ENCODE measurements around the gene EXOC4.

Gene EXOC4

DNA sequence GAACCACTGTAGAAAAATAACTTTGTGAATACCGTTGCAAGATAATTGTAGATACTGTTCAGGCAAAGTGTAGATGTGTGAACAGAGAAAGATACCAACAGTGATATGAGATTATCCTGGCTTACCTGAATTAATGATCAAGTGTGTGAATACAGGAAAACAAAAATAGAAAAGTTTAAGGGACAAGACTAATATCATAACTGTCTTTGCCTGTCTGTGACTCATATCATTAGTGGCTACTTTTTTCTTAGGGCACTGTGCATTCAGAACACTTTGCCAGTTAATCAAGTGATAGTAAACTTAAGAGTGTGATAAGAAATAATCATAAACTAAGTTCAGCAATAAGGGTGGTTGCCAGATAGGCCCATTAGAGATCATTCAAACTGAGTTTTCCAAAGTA, 551.2 kb downstream of the EXOC4 start:
- TF ChIP-seq, protein P1, sequence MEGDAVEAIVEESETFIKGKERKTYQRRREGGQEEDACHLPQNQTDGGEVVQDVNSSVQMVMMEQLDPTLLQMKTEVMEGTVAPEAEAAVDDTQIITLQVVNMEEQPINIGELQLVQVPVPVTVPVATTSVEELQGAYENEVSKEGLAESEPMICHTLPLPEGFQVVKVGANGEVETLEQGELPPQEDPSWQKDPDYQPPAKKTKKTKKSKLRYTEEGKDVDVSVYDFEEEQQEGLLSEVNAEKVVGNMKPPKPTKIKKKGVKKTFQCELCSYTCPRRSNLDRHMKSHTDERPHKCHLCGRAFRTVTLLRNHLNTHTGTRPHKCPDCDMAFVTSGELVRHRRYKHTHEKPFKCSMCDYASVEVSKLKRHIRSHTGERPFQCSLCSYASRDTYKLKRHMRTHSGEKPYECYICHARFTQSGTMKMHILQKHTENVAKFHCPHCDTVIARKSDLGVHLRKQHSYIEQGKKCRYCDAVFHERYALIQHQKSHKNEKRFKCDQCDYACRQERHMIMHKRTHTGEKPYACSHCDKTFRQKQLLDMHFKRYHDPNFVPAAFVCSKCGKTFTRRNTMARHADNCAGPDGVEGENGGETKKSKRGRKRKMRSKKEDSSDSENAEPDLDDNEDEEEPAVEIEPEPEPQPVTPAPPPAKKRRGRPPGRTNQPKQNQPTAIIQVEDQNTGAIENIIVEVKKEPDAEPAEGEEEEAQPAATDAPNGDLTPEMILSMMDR (conservative IDR thresholded peaks at IDR 0.05): no peak
- no peak overlapping the region for H3K27ac ChIP-seq

DNA sequence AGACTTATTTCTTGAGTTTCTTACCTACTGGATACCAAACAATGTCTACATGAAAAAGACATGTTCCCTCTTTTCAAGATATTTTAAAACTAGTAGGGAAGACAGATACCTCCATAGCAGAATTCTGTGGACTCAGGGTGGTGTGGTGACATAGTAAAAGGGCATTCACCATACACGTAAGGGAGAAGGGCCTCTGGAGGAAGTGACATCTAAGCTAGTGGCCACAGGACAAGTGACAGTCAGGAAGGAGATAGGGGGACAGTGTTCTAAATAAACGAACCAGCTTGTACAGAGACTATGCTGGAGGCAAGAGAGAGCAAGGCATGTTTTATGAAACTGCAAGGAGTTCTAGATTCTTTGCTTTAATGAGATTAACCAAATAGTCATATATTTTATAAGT, 552.5 kb downstream of the EXOC4 start:
- no peak overlapping the region for H3K27ac ChIP-seq
- TF ChIP-seq, protein P1 (conservative IDR thresholded peaks at IDR 0.05): no peak

DNA sequence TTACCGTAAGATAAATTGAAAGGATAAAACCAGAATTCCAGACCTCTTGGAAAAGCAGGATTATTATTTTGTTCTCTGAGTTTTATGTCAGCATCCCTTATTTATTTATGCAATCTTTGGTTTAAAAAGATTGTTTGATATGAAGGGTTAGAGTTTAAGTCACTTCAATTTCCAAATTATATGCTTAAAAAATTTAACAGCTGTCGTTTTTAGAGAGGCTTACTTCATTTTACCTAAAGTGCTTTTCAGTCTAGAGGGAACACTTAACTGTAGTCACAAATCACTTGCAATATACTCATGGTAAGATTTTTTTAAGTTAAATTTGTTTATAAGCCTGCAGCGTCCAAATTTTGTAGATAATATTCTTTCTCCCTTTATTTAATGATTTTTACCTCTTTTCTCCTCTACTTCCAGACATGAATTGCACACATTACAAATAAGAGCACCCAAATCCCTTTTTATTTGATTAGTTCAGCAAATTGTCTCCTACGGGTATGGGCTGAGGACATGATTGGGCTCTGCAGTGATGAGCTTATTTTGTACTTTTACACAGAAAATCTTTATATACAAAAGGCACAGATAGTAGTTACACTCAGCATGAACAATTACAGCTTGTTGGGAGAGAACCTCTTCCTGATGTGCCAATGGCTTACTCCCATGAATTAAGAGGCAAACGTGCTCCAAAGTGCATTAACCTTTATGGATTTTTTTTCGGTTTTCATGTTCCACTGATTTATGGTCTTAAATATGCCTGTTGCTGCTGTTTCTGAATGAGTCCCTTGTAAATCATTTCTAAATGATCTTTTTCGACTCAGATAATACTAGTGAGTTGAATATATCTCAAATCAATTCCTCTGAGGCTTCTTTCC, 555.0 kb downstream of the EXOC4 start:
- H3K27ac ChIP-seq: no peak overlapping the region
- TF ChIP-seq, protein P1 (conservative IDR thresholded peaks at IDR 0.05): no peak

DNA sequence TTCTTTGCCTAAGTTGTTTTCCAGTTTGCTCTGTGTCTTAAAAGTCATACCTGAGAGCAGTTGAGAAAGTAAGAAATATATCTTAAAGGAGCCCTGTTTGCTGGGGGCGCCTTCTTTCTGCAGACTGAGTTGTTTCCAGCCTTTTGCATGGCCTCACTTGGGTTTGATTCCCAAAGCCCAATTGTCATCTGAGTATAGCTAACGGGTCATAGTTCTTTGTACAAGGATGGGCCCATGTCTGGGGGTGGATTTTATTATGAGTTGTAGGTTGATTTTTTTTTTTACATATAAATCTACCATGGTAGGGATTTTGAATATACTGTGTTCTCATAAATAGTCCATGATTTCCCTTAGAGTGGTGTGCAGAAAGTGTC, 555.6 kb downstream of the EXOC4 start:
- TF ChIP-seq, protein P1 (conservative IDR thresholded peaks at IDR 0.05): no peak
- H3K27ac ChIP-seq: no peak overlapping the region

DNA sequence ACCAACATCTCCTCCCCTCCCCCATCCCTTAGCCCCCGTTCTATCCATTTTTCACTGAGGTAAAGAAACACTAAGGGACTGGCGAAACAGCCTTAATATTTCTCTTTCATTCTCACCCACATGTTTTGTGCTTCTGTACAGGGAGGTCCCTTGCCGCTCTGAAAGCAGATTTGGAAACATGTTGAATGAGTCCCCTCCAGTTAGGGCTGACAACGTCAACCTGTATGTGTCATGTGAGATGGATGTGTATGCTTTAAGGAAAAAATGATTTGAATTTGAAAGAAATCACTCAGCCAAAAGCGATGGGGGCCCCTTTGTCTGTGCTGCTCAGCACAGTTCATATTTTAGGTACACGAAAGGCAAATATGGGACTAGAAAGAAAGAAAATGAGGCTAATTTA, 560.0 kb downstream of the EXOC4 start:
- TF ChIP-seq, protein P1 (conservative IDR thresholded peaks at IDR 0.05): no peak

DNA sequence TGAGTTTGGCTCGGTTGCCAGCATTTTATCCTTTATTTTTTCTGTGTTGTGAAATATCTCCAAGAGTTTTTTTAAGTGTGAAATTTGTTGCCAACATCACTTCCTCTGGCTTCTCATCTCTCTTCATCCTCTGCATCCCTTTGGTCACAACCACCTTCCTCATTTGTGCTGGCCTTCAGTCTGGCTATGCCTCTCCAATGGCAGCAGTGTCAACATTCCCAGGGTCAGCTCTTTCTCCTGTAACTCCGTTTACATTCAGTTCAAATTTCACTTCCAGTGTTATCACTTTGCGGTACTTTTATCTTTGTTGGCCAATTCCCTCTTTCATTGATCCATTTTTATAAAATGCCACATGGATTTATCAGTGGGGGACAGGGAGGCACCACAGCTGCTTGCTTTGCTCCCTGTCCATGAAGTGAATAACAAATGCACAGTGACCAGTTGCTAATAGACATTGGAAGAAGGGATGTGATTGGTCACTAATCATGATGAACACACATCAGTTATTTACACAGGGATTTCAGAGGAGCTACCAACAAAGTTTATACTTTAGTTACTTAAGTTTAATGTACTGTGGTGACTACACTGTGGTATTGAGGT, 562.8 kb downstream of the EXOC4 start:
- no peak overlapping the region for H3K27ac ChIP-seq
- TF ChIP-seq, protein P1 (conservative IDR thresholded peaks at IDR 0.05): no peak

More for the DNA sequence above, 560.0 kb downstream of the EXOC4 start:
- H3K27ac ChIP-seq: no peak overlapping the region

DNA sequence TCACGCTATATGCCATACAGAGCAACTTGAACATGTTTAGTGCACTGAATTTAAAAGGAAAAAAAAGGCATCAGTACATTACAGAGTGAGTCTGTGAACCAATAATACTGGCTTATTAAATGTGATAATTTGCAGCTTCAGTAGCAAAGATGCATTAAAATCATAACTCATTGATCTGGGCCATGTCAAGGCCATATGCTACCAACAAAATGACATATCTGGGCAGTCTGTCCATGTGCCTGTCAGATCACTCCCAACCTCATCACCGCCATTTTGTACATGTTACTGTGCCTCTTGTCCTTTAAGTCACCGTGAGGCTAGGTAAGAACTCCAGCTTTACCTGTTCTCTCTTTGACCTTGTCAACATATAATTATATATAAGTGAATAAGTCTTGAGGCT, 566.8 kb downstream of the EXOC4 start:
- TF ChIP-seq, protein P1 (conservative IDR thresholded peaks at IDR 0.05): no peak
- H3K27ac ChIP-seq: no peak overlapping the region

All from VCaP (cell line).